Measurements from ENCODE around the gene DISP2. TPM values are rescaled to one million over a fixed set of nuclear protein-coding genes. Genes with fewer than 3 reads are reported as not detected.

The DISP2 gene
- total and polyA plus RNA-seq, 2 of the 8 experiments (the other 6 are each of a cell fraction or from before 2014, with no cell fraction given), result 0.45 to 1.2 TPM

DNA sequence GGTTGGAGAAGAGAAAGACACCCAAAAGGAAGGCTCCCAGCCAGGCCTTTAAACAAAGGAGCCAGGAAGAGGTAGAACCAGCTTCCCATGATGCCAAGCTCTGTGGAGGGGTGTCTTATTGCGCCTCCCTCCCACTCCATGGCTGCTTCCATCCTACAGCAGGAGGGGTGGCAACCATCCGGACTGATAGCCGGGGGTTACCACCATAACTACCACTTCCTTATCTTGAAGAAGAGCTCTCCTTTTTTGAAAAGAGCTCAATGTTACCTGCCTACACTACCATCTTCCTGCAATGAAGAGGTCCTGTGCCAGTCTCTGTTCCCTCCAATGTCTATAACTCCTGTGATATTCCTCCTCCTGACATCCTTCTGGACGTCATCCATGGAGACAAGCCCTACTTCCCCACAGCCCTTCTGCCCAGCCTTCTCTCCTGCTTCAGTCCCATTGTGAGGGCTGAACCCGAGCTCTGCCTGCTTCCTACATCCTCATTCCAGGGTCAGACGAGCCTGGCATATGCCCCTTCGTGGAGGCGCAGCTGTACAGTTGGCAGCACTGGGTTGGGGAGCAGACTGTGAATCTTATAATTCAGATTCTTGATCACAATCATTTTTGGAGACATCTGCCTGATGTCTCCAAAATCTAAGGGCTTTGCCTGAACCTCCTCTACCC, 25.8 kb upstream of the DISP2 start (continued):
- TF ChIP-seq KDM1A (IDR thresholded peaks at IDR 0.05; ENCODE audit: borderline replicate concordance, low read length) (no peak), POLR2AphosphoS5 (IDR thresholded peaks at IDR 0.05; ENCODE audit: low read depth, low read length) (no peak), GTF2F1 (IDR thresholded peaks at IDR 0.05; ENCODE audit: borderline replicate concordance, low read depth, low read length) (no peak), SIN3A (conservative IDR thresholded peaks at IDR 0.05 in 1 of 2, IDR thresholded peaks at IDR 0.05 in 1 of 2; ENCODE audit: low read depth in 1 of 2, low read length in 2 of 2) (no peak), RAD21 (IDR thresholded peaks at IDR 0.05 in 1 of 2, conservative IDR thresholded peaks at IDR 0.05 in 1 of 2; ENCODE audit: low read depth in 2 of 2, low read length in 2 of 2) (no peak), NRF1 (IDR thresholded peaks at IDR 0.05; ENCODE audit: low read depth, low read length) (no peak), EP300 (IDR thresholded peaks at IDR 0.05; ENCODE audit: borderline replicate concordance in 1 of 2, low read depth in 2 of 2, low read length in 2 of 2) (no peak), HDAC2 (IDR thresholded peaks at IDR 0.05; ENCODE audit: borderline replicate concordance in 1 of 2, low read depth in 2 of 2, low read length in 2 of 2) (no peak), RBBP5 (IDR thresholded peaks at IDR 0.05; ENCODE audit: borderline replicate concordance, low read depth, low read length) (no peak), SRF (IDR thresholded peaks at IDR 0.05; ENCODE audit: low read depth, low read length) (no peak), MAFK (IDR thresholded peaks at IDR 0.05; ENCODE audit: low read depth, low read length) (no peak), BACH1 (IDR thresholded peaks at IDR 0.05; ENCODE audit: low read length) (no peak), TCF12 (IDR thresholded peaks at IDR 0.05; ENCODE audit: low read depth, low read length) (no peak), FOSL1 (IDR thresholded peaks at IDR 0.05; ENCODE audit: insufficient read depth, low read depth, low read length) (no peak), BCL11A (IDR thresholded peaks at IDR 0.05; ENCODE audit: low read depth in 2 of 2, low read length in 2 of 2) (no peak)

Measured in H1 (cell line).